ENCODE data around the gene PRKG1. TPM values are rescaled to one million over a fixed set of nuclear protein-coding genes. Genes with fewer than 3 reads are reported as not detected.

The PRKG1 gene
- total and polyA plus RNA-seq, 2 of the 8 experiments (the other 6 are each of a cell fraction or from before 2014, with no cell fraction given): 4.2 to 15.2 TPM

GRCh38 chr10:52319926-52320325, 1245.6 kb downstream of the PRKG1 start (continued):
- no peak for TF ChIP-seq CTBP2 (IDR thresholded peaks at IDR 0.05; ENCODE audit: borderline replicate concordance, insufficient read depth, insufficient read length, low read length)
- TF ChIP-seq JUND (IDR thresholded peaks at IDR 0.05; ENCODE audit: low read length): no peak
- TF ChIP-seq MAFK (IDR thresholded peaks at IDR 0.05; ENCODE audit: low read depth, low read length): no peak
- TF ChIP-seq KDM1A (IDR thresholded peaks at IDR 0.05; ENCODE audit: borderline replicate concordance, low read length): no peak

All from H1 (cell line).